ENCODE results near the gene LRRC36. TPM values are rescaled to one million over a fixed set of nuclear protein-coding genes. Genes with fewer than 3 reads are reported as not detected.

Gene LRRC36
- total and polyA plus RNA-seq, 9 of the 15 experiments (the other 6 are each of a cell fraction or from before 2014, with no cell fraction given): 0.09 to 0.40 (median 0.17) TPM; not detected in 1

DNA sequence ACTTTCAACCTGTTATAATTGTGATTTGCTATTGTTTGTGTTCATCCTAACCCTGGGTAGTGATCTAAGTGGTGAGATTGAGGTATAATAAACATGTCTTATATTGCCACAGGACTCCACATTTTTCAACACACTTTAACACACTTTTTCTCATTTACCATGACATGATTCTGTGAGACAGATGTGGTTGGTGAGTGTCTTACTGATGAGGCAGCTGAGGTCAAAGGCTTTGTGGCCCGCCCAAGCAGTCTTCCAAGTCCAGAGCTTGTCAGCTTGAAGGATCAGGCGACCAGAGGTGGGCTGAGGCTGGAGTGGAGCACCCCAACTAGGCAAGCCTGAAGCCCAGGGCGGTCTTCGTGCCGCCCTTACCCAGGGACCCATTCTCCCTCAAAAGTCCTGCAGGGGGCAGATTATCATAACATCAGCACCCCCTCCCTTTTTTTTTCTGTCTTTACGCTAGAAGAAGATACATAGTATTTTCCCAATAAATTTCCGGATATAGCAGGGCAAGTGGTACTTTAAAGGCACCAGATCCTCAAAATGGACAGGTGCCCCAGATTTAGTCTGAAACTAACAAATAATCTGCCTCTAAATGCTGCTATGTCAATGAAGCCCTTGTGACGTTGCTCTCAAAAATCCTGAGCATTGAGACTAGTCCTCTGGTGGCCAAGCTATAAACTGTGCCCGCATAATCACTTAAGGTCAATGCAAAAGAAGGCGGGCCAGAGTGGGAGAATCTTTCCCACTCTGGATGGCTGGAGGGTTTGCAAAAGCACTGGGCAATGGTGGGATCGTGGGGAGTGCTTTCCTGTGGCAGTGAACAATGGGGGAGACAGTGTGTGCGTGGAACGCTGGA, 21.2 kb upstream of the LRRC36 start (continued):
- TF ChIP-seq, protein P1, sequence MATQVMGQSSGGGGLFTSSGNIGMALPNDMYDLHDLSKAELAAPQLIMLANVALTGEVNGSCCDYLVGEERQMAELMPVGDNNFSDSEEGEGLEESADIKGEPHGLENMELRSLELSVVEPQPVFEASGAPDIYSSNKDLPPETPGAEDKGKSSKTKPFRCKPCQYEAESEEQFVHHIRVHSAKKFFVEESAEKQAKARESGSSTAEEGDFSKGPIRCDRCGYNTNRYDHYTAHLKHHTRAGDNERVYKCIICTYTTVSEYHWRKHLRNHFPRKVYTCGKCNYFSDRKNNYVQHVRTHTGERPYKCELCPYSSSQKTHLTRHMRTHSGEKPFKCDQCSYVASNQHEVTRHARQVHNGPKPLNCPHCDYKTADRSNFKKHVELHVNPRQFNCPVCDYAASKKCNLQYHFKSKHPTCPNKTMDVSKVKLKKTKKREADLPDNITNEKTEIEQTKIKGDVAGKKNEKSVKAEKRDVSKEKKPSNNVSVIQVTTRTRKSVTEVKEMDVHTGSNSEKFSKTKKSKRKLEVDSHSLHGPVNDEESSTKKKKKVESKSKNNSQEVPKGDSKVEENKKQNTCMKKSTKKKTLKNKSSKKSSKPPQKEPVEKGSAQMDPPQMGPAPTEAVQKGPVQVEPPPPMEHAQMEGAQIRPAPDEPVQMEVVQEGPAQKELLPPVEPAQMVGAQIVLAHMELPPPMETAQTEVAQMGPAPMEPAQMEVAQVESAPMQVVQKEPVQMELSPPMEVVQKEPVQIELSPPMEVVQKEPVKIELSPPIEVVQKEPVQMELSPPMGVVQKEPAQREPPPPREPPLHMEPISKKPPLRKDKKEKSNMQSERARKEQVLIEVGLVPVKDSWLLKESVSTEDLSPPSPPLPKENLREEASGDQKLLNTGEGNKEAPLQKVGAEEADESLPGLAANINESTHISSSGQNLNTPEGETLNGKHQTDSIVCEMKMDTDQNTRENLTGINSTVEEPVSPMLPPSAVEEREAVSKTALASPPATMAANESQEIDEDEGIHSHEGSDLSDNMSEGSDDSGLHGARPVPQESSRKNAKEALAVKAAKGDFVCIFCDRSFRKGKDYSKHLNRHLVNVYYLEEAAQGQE (IDR thresholded peaks at IDR 0.05; ENCODE audit: borderline replicate concordance): no peak
- TF ChIP-seq, protein P1 (CRISPR knock-in tag; IDR thresholded peaks at IDR 0.05; ENCODE audit: low read depth): no peak

All from K562 (cell line).